ENCODE measurements around the gene ZNF154.
"Not testable (repeated sequence)": the region's sequence is repeated elsewhere in the genome, so short reads cannot be mapped to it uniquely, and the experiment has no call there.

The ZNF154 gene

DNA sequence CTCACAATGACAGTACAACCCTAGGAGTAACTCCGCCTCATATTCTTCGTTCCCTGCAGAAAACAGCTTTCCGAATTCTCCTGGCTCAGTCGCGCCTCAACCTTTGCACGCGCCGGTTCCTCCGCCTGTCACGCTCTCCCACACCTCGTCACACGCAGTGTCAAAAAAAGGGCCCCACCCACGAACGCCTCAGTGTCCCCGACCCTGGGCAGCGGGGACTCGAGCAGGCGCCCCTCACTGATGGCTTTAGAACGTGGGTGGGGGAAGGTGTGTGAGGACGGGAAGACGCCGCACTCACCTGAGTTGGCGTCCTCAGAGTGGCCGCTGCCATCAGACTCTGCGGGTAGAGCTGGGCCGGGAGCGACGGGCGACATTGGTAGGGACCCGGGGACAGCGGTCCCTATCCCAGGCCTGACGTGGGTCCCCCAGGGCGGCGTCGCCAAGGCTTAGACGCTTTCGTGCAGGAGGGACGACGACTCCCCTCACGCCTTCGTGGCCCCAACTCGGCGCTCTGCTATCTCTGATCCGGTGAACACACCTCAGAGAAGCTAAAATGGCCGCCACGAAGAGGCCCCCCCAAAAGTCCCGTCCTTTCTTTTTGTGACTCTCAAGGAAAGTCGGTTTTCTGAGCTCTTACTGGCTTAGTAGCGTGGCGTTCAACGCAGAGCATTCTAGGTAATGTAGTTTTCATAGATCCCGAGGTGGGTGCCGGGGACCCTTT, at the start of gene ZNF154:
ZNF154 (minus strand) TSS at position 564 of the 721 bp plus-strand sequence; CDS start at position 331, 233 bp downstream.
- peak within 1 kb of the TSS; percentile 91 for H3K27ac ChIP-seq (ENCODE audit: low read depth, low read length)
- H3K27me3 ChIP-seq (ENCODE audit: control insufficient read depth, insufficient read depth, low read length) = no peaks in the 10 kb centered on the region
- peak within 1 kb of the TSS; percentile 93 for H3K9ac ChIP-seq (ENCODE audit: low read depth, low read length)
- peaks cover 14% of the 10 kb centered on the region for H3K4me1 ChIP-seq (ENCODE audit: control insufficient read depth, insufficient read depth, low read length)
- H3K36me3 ChIP-seq (ENCODE audit: control insufficient read depth, insufficient read depth, low read length) = peaks cover 14% of the 10 kb centered on the region
- no peaks in the 10 kb centered on the region for H3K9me3 ChIP-seq (ENCODE audit: control insufficient read depth, insufficient read depth, low read length)
- H3K4me3 ChIP-seq (ENCODE audit: low read depth, low read length) = peak within 1 kb of the TSS; percentile 93

DNA sequence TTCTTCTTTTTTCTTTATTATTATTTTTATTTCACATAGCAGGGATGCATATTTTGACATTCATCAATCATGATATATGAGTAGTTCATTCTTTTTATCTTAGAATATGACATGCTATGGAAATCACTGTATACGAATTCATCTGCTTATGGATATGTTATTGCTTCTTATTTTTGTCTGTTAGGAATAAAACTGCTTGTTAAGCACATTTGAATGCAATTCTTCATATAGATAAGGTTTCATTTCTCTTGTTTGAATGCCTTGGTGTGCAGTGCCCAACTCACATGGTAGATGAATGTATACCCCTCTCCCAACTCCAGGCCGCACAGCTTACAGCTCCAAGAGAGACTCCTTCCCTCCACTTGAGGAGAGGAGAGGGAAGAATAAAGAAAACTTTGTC, 48.9 kb upstream of the ZNF154 start:
- no peaks in the 10 kb centered on the region for H3K27me3 ChIP-seq (ENCODE audit: control insufficient read depth, insufficient read depth, low read length)
- no peak overlapping the region for H3K4me3 ChIP-seq (ENCODE audit: low read depth, low read length)
- H3K9me3 ChIP-seq (ENCODE audit: control insufficient read depth, insufficient read depth, low read length) = no peaks in the 10 kb centered on the region; the same call in 1 of the 2 replicates
- no peak overlapping the region for H3K27ac ChIP-seq (ENCODE audit: low read depth, low read length)
- H3K36me3 ChIP-seq (ENCODE audit: control insufficient read depth, insufficient read depth, low read length) = peaks cover 80% of the 10 kb centered on the region
- no peaks in the 10 kb centered on the region for H3K4me1 ChIP-seq (ENCODE audit: control insufficient read depth, insufficient read depth, low read length)
- no peak overlapping the region for H3K9ac ChIP-seq (ENCODE audit: low read depth, low read length)

DNA sequence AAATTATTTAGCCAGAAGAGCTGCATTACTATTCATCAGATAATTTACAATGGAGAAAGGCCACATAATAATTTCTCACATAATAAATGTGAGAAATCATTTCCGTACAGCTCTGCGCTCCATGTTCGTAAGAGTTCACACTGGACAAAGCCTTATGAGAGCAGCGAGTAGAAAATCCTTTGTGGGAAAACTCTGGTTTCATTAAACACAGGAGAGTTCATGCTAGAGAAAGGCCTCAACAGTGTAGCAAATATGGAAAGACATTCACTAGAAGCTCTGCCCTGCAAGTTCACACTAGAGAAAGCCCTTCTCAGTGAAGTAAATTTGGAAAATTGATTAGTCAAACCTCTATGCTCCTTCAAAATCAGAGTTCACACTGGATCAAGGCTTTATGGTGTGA, 46.0 kb upstream of the ZNF154 start:
- no peak overlapping the region for H3K4me3 ChIP-seq (ENCODE audit: low read depth, low read length)
- no peaks in the 10 kb centered on the region for H3K4me1 ChIP-seq (ENCODE audit: control insufficient read depth, insufficient read depth, low read length)
- no peaks in the 10 kb centered on the region; the same call in 1 of the 2 replicates for H3K9me3 ChIP-seq (ENCODE audit: control insufficient read depth, insufficient read depth, low read length)
- no peak overlapping the region for H3K27ac ChIP-seq (ENCODE audit: low read depth, low read length)
- H3K36me3 ChIP-seq (ENCODE audit: control insufficient read depth, insufficient read depth, low read length) = peaks cover 100% of the 10 kb centered on the region
- no peak overlapping the region for H3K9ac ChIP-seq (ENCODE audit: low read depth, low read length)
- no peaks in the 10 kb centered on the region for H3K27me3 ChIP-seq (ENCODE audit: control insufficient read depth, insufficient read depth, low read length)

DNA sequence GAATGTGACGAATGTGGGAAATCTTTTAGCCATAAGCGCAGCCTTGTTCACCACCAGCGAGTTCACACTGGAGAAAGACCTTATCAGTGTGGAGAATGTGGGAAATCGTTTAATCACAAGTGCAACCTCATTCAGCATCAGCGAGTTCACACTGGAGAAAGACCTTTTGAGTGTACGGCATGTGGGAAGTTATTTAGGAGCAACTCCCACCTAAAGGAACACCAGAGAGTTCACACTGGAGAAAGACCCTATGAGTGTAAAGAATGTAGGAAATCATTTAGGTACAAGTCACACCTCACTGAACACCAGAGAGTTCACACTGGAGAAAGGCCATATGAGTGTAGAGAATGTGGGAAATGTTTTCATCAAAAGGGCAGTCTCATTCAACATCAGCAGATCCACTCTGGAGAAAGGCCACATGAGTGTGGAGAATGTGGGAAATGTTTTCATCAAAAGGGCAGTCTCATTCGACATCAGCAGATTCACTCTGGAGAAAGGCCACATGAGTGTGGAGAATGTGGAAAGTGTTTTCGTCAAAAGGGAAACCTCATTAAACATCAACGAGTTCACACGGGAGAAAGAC, 45.2 kb upstream of the ZNF154 start:
- Histone ChIP-seq H3K27ac (ENCODE audit: low read depth, low read length) (no peak overlapping the region), H3K36me3 (ENCODE audit: control insufficient read depth, insufficient read depth, low read length) (peaks cover 100% of the 10 kb centered on the region), H3K9ac (ENCODE audit: low read depth, low read length) (no peak overlapping the region), H3K9me3 (ENCODE audit: control insufficient read depth, insufficient read depth, low read length) (no peaks in the 10 kb centered on the region; the same call in 1 of the 2 replicates), H3K27me3 (ENCODE audit: control insufficient read depth, insufficient read depth, low read length) (no peaks in the 10 kb centered on the region), H3K4me3 (ENCODE audit: low read depth, low read length) (no peak overlapping the region), H3K4me1 (ENCODE audit: control insufficient read depth, insufficient read depth, low read length) (no peaks in the 10 kb centered on the region)

DNA sequence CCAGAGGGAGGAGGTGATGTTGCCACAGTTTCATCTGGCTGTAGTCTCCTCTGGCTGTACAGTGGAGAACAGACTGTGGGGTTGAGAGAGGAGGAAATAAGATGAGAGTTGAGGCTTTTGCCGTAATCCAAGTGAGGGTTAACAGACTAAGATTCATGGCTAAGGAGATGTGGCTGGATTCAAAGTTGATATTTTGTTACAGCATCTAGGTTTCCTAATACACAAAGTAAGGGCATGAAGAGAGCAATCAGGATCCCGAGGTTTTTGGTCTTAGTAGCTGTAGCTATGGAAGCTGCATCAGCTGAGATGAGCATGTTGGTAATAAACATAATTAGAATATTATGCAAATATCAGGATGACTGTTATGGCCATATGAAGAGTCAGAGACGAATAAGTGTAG, 39.0 kb upstream of the ZNF154 start:
- Histone ChIP-seq H3K36me3 (ENCODE audit: control insufficient read depth, insufficient read depth, low read length) (peaks cover 45% of the 10 kb centered on the region), H3K9ac (ENCODE audit: low read depth, low read length) (no peak overlapping the region), H3K27me3 (ENCODE audit: control insufficient read depth, insufficient read depth, low read length) (no peaks in the 10 kb centered on the region), H3K4me3 (ENCODE audit: low read depth, low read length) (peak overlapping the region; percentile 98), H3K27ac (ENCODE audit: low read depth, low read length) (no peak overlapping the region), H3K4me1 (ENCODE audit: control insufficient read depth, insufficient read depth, low read length) (peaks cover 6% of the 10 kb centered on the region; the same call in 1 of the 2 replicates), H3K9me3 (ENCODE audit: control insufficient read depth, insufficient read depth, low read length) (no peaks in the 10 kb centered on the region)

DNA sequence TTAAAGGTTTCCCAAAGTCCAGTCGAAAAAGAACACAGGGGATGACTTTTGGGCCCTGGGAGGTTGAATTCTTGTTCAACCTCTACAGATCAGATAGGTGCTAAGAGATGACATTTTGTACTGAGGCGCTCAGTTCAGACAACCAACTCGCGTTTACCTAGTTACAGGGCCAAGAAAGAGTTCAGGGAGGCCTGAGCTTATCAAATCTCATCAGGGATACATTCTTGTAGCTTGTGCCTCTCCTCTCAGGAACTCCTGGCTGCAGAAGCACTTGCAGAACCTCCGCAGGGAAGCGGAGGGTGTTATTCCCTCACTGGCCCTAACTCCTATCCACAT, 38.4 kb upstream of the ZNF154 start:
- Histone ChIP-seq H3K27ac (ENCODE audit: low read depth, low read length) (no peak overlapping the region), H3K4me1 (ENCODE audit: control insufficient read depth, insufficient read depth, low read length) (peaks cover 6% of the 10 kb centered on the region; the same call in 1 of the 2 replicates), H3K4me3 (ENCODE audit: low read depth, low read length) (peak overlapping the region; percentile 98), H3K27me3 (ENCODE audit: control insufficient read depth, insufficient read depth, low read length) (no peaks in the 10 kb centered on the region), H3K36me3 (ENCODE audit: control insufficient read depth, insufficient read depth, low read length) (peaks cover 39% of the 10 kb centered on the region), H3K9me3 (ENCODE audit: control insufficient read depth, insufficient read depth, low read length) (no peaks in the 10 kb centered on the region), H3K9ac (ENCODE audit: low read depth, low read length) (peak overlapping the region; percentile 87)

DNA sequence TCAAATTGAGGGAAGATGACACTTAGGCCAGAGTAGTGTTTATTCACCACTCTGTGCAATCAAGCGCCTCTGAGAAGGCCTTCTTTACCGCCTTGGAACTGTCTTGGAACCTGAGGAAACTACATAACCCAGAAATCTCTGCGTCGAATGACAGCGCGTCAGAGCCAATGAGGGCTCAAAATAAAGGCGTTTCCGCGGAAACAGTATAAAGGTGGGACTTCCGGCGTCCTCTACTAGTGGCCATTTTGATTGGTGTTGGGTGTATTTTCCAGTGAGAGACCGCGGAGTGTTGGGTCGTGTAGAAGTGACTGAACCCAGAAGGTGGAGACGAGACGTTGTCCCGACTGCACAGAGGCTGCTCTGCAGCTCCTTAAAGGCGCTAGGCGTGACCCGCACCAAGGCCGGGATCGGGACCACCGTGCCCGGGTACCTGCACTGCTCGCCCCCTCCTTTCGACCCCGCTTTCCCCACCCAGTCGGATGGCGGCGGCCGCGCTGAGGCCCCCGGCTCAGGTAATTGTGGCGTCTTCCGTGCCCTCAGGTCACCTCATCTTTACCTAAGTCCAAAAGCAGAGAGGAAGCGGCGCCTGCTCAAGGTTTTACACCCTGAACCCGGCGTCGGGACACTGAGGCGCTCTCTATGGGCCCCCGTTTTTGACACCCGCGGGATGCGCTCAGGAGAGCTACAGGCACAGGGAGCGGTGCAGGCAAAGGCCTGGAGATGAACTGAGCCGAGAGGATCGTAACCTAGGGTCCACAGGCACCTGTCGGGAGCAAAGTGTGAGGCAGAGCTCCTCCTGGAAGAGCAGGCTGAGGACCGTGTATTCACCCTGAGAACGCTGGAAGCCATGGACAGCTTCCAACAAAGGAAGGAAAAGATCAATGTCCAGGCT, 37.8 kb upstream of the ZNF154 start, which contains the start of gene ZNF776:
ZNF776 (plus strand) TSS at position 236 of the 892 bp plus-strand sequence; CDS start at position 480, 244 bp downstream.
- H3K9ac ChIP-seq (ENCODE audit: low read depth, low read length) = peak within 1 kb of the TSS; percentile 87
- H3K4me3 ChIP-seq (ENCODE audit: low read depth, low read length) = peak within 1 kb of the TSS; percentile 98
- no peaks in the 10 kb centered on the region for H3K27me3 ChIP-seq (ENCODE audit: control insufficient read depth, insufficient read depth, low read length)
- H3K9me3 ChIP-seq (ENCODE audit: control insufficient read depth, insufficient read depth, low read length) = no peaks in the 10 kb centered on the region
- peaks cover 33% of the 10 kb centered on the region for H3K36me3 ChIP-seq (ENCODE audit: control insufficient read depth, insufficient read depth, low read length)
- H3K27ac ChIP-seq (ENCODE audit: low read depth, low read length) = peak within 1 kb of the TSS; percentile 84
- H3K4me1 ChIP-seq (ENCODE audit: control insufficient read depth, insufficient read depth, low read length) = peaks cover 6% of the 10 kb centered on the region; the same call in 1 of the 2 replicates

DNA sequence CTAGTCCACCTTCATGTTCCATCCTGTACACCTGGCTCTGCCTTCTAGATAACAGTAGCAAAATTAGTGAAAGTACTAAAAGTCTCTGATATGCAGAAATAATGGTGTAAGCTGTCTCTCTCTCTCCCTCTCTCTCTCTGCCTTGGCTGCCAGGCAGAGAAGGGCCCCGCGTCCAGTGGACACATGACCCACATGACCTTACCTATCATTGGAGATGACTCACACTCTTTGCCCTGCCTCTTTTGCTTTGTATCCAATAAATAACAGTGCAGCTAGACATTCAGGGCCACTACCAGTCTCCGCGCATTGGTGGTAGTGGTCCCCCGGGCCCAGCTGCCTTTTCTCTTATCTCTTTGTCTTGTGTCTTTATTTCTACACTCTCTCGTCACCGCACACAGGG, 29.8 kb upstream of the ZNF154 start:
- not testable (repeated sequence) for H3K9ac ChIP-seq (ENCODE audit: low read depth, low read length); H3K9me3 ChIP-seq (ENCODE audit: control insufficient read depth, insufficient read depth, low read length); H3K4me3 ChIP-seq (ENCODE audit: low read depth, low read length); H3K27me3 ChIP-seq (ENCODE audit: control insufficient read depth, insufficient read depth, low read length); H3K36me3 ChIP-seq (ENCODE audit: control insufficient read depth, insufficient read depth, low read length); H3K4me1 ChIP-seq (ENCODE audit: control insufficient read depth, insufficient read depth, low read length); H3K27ac ChIP-seq (ENCODE audit: low read depth, low read length)

DNA sequence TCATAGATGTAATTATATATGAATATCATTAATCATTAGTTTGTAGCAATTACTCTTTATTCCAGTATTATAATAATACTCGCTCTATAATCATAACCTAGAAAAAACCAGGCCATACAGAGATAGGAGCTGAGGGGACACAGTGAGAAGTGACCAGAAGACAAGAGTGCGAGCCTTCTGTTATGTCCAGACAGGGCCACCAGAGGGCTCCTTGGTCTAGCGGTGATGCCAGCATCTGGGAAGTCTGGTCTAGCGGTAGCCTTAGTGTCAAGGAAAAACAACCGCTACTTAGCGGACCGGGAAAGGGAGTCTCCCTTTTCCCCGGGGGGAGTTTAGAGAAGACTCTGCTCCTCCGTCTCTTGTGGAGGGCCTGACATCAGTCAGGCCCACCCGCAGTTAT, 29.3 kb upstream of the ZNF154 start:
- not testable (repeated sequence) for H3K4me1 ChIP-seq (ENCODE audit: control insufficient read depth, insufficient read depth, low read length); H3K27ac ChIP-seq (ENCODE audit: low read depth, low read length); H3K4me3 ChIP-seq (ENCODE audit: low read depth, low read length); H3K9ac ChIP-seq (ENCODE audit: low read depth, low read length); H3K9me3 ChIP-seq (ENCODE audit: control insufficient read depth, insufficient read depth, low read length); H3K36me3 ChIP-seq (ENCODE audit: control insufficient read depth, insufficient read depth, low read length); H3K27me3 ChIP-seq (ENCODE audit: control insufficient read depth, insufficient read depth, low read length)

DNA sequence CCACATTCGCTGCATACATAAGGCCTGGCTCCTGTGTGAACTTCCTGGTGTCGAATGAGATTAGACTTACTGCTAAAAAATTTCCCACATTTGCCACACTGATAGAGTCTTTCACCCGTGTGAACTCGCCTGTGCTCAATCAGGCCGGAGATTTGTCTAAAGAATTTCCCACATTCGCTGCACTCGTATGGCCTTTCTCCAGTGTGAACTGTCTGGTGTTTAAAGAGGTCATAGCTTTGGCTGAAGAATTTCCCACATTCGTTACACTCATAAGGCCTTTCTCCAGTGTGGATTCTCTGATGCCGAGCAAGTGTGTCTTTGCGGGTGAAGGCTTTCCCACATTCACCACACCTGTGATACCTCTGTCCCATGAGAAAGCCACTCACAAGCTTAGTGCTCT, 11.9 kb upstream of the ZNF154 start:
- peaks cover 35% of the 10 kb centered on the region for H3K36me3 ChIP-seq (ENCODE audit: control insufficient read depth, insufficient read depth, low read length)
- no peak overlapping the region for H3K27ac ChIP-seq (ENCODE audit: low read depth, low read length)
- no peaks in the 10 kb centered on the region for H3K27me3 ChIP-seq (ENCODE audit: control insufficient read depth, insufficient read depth, low read length)
- no peak overlapping the region for H3K9ac ChIP-seq (ENCODE audit: low read depth, low read length)
- H3K9me3 ChIP-seq (ENCODE audit: control insufficient read depth, insufficient read depth, low read length) = peaks cover 8% of the 10 kb centered on the region
- peaks cover 10% of the 10 kb centered on the region for H3K4me1 ChIP-seq (ENCODE audit: control insufficient read depth, insufficient read depth, low read length)
- H3K4me3 ChIP-seq (ENCODE audit: low read depth, low read length) = no peak overlapping the region
